DND-41 (cell line): ENCODE data around the gene RNLS.

Experiments
- EZH2 ChIP-seq: IDR thresholded peaks from 3 replicates; pipeline ENCODE4 v1.6.1; 2012; ENCODE audit warnings: borderline replicate concordance, low read depth, mild to moderate bottlenecking, moderate library complexity, low read length, inconsistent platforms; ENCODE audit not compliant: severe bottlenecking
- TF ChIP-seq, protein P1 (sequence below): IDR thresholded peaks from 2 replicates; pipeline ENCODE4 v1.5.1; 2012; ENCODE audit warnings: borderline replicate concordance, low read length, moderate library complexity, mild to moderate bottlenecking; ENCODE audit not compliant: poor library complexity, severe bottlenecking; ENCODE audit errors: extremely low read depth

DNA sequence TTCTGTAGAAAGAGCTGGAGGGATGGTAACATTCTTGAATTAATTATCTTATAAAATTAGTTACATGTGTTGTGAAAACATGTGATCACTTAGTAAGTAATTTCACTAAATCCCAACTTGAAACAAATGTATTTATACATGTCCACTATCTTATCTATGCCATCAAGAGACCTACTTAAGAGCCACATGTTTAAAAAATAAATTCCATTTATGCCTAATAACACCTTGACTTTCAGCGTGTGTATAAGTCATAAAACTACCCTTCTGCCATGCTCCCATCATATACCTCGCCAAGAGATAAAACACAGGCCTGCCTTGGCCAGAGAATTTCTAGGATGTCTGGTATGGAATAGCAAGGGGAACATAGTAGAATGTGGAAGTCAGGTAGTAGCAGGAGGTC lies 40.7 kb upstream of the RNLS start:
- TF ChIP-seq, protein P1, sequence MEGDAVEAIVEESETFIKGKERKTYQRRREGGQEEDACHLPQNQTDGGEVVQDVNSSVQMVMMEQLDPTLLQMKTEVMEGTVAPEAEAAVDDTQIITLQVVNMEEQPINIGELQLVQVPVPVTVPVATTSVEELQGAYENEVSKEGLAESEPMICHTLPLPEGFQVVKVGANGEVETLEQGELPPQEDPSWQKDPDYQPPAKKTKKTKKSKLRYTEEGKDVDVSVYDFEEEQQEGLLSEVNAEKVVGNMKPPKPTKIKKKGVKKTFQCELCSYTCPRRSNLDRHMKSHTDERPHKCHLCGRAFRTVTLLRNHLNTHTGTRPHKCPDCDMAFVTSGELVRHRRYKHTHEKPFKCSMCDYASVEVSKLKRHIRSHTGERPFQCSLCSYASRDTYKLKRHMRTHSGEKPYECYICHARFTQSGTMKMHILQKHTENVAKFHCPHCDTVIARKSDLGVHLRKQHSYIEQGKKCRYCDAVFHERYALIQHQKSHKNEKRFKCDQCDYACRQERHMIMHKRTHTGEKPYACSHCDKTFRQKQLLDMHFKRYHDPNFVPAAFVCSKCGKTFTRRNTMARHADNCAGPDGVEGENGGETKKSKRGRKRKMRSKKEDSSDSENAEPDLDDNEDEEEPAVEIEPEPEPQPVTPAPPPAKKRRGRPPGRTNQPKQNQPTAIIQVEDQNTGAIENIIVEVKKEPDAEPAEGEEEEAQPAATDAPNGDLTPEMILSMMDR, result no peak
- no peak for TF ChIP-seq EZH2
